Panc1 (cell line): Measurements from ENCODE around the gene PRRT4. TPM values are rescaled to one million over a fixed set of nuclear protein-coding genes. Genes with fewer than 3 reads are reported as not detected.

Source experiments
- ATAC-seq: fragments of 200-7000 bp; cut with Tn5 transposase; 2 replicates; pipeline ENCODE4 v1.9.1; 2020; ENCODE audit warnings: mild to moderate bottlenecking, moderate library complexity
- BruUV-seq: library from RNA; stranded (reverse); fragments of 400-500 nt; replicated peaks from 2 replicates; lab custom pipeline; 2021; lab: Mats Ljungman, UMichigan
- CTCF ChIA-PET: fragments of 300-600 bp; sonication (Branson Sonifier 250); formaldehyde crosslinking; loops from one replicate; lab custom pipeline; 2022; ENCODE audit warnings: antibody characterized with exemption; lab: Charles Lee
- POLR2A ChIA-PET: fragments of 300-600 bp; sonication (Branson Sonifier 250); formaldehyde crosslinking; loops from one replicate; lab custom pipeline; 2022; ENCODE audit warnings: antibody characterized with exemption; lab: Charles Lee
- DNase-seq: peaks from one replicate; pipeline ENCODE4 v3.0.0-alpha.2; 2010; ENCODE audit warnings: low read depth, low spot score
- H3K27ac ChIP-seq: 2 replicates; pipeline ENCODE4 v1.5.1; 2011; ENCODE audit warnings: mild to moderate bottlenecking, low read length, inconsistent platforms
- H3K27me3 ChIP-seq: fragments of 200-500 bp; sonication (Bioruptor generic); 2 replicates; pipeline ENCODE4 v1.6.0; 2014; ENCODE audit warnings: low read length, inconsistent platforms; ENCODE audit not compliant: control insufficient read depth, insufficient read depth
- H3K36me3 ChIP-seq: fragments of 200-500 bp; sonication (Bioruptor generic); 2 replicates; pipeline ENCODE4 v1.5.1; 2014; ENCODE audit warnings: inconsistent platforms, mild to moderate bottlenecking, low read length, moderate library complexity; ENCODE audit not compliant: control insufficient read depth, insufficient read depth
- H3K4me1 ChIP-seq: 2 replicates; pipeline ENCODE4 v1.5.1; 2011; ENCODE audit warnings: inconsistent platforms, mild to moderate bottlenecking, low read length, moderate library complexity; ENCODE audit not compliant: control insufficient read depth, insufficient read depth
- H3K4me3 ChIP-seq, 2 experiments: 2 replicates each; pipeline ENCODE4 v1.5.1; 2011 to 2012; ENCODE audit warnings: low read depth in 2 of 2, low read length in 2 of 2, mild to moderate bottlenecking in 2 of 2, inconsistent platforms in 1 of 2, moderate library complexity in 1 of 2
- H3K9me3 ChIP-seq: fragments of 200-500 bp; sonication (Bioruptor generic); 2 replicates; pipeline ENCODE4 v1.5.1; 2014; ENCODE audit warnings: low read depth, mild to moderate bottlenecking, inconsistent platforms, low read length, moderate library complexity; ENCODE audit not compliant: control insufficient read depth, insufficient read depth
- POLR2AphosphoS5 ChIP-seq: IDR thresholded peaks from 2 replicates; pipeline ENCODE4 v1.6.1; 2012; ENCODE audit warnings: mild to moderate bottlenecking, low read depth, low read length, moderate library complexity
- REST ChIP-seq, 2 experiments: IDR thresholded peaks; 2 replicates each; pipeline ENCODE4 v1.6.1; 2011 to 2012; ENCODE audit warnings: low read depth in 2 of 2, control low read depth in 1 of 2, low read length in 1 of 2, mild to moderate bottlenecking in 1 of 2, moderate library complexity in 1 of 2; ENCODE audit not compliant: insufficient read depth in 1 of 2
- SIN3A ChIP-seq: IDR thresholded peaks from 2 replicates; pipeline ENCODE4 v1.6.1; 2012; ENCODE audit warnings: low read depth, mild to moderate bottlenecking, low read length, moderate library complexity, borderline replicate concordance; ENCODE audit not compliant: insufficient read depth
- TCF7L2 ChIP-seq: IDR thresholded peaks from 2 replicates; pipeline ENCODE4 v1.6.1; 2011; ENCODE audit warnings: mild to moderate bottlenecking, low read depth, low read length, inconsistent platforms
- in situ Hi-C: cut with HindIII; loops from 2 replicates; pipeline ENCODE4 v1.10.0; 2016; ENCODE audit warnings: low sequenced_read_pairs, low pct_unique_long_range_greater_than_20kb
- intact Hi-C: fragments of 100-400 bp; cut with micrococcal nuclease; formaldehyde crosslinking; loops from one replicate; pipeline ENCODE4 v1.10.0; 2022; ENCODE audit not compliant: unreplicated experiment
- total RNA-seq: library from RNA; stranded (reverse); gene quantifications from one replicate; pipeline ENCODE4 v1.2.1, GENCODE V29; 2021; ENCODE audit not compliant: unreplicated experiment
- TF ChIP-seq, protein P1 (sequence below): fragments of 450-650 bp; IDR thresholded peaks from 2 replicates; pipeline ENCODE4 v1.5.1; 2017; ENCODE audit warnings: mild to moderate bottlenecking

Gene PRRT4
- total RNA-seq, 1 experiment from 2014 or later = 0.77 TPM

DNA sequence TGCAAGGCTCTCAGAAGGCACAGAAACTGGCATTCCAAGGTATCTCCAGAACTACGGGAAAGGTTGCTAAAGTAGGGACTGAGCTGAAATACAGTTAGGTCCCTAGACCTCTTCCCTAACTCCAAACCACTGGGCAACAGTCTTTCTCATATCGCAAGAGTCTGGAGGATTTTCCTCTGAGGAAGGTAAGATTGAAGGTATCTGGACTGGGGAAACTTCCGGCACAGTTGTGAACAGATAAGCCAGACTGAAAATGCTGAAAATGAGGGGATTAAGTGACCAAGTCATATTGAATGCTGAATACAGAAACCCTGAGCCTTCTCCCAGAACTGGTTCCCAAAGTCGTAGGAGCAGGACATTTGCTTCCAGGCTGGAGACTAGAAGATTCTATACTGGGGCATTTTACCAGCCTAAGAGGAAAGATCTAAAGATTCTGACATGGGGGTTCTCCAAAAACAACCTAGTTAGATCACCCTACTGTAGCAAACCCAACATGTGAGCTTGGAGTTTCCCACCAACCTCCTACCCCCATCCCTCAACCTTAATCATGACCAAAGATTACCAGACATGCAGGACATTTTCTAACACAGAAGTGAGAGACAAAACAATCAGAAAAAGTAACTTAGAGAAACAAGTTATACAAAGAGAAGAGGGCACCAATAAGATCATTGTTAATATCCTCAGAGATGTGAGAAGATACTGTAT, 2.8 kb upstream of the PRRT4 start:
- Histone ChIP-seq H3K36me3 (no peaks in the 10 kb centered on the region), H3K4me1 (no peaks in the 10 kb centered on the region; the same call in 1 of the 2 replicates), H3K9me3 (no peaks in the 10 kb centered on the region), H3K27ac (no peak overlapping the region), H3K27me3 (peaks cover 24% of the 10 kb centered on the region), H3K4me3 (no peak overlapping the region)
- ATAC-seq (no peak), DNase-seq (no peak)
- intact Hi-C loops = no loop called here
- POLR2A ChIA-PET = interaction anchor here (0.6 kb wide), 1 partner anchor 23 kb away, joined by 23 read pairs; no protein-coding TSS in a partner anchor
- CTCF ChIA-PET = no interaction called here
- BruUV-seq = no TSS peak
- no peak for TF ChIP-seq POLR2AphosphoS5
- TF ChIP-seq, protein P1, sequence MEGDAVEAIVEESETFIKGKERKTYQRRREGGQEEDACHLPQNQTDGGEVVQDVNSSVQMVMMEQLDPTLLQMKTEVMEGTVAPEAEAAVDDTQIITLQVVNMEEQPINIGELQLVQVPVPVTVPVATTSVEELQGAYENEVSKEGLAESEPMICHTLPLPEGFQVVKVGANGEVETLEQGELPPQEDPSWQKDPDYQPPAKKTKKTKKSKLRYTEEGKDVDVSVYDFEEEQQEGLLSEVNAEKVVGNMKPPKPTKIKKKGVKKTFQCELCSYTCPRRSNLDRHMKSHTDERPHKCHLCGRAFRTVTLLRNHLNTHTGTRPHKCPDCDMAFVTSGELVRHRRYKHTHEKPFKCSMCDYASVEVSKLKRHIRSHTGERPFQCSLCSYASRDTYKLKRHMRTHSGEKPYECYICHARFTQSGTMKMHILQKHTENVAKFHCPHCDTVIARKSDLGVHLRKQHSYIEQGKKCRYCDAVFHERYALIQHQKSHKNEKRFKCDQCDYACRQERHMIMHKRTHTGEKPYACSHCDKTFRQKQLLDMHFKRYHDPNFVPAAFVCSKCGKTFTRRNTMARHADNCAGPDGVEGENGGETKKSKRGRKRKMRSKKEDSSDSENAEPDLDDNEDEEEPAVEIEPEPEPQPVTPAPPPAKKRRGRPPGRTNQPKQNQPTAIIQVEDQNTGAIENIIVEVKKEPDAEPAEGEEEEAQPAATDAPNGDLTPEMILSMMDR = no peak
- TF ChIP-seq REST (IDR thresholded peaks at IDR 0.05; ENCODE audit: insufficient read depth in 1 of 2, low read depth in 2 of 2, low read length in 1 of 2) = no peak
- in situ Hi-C loops = no loop called here

DNA sequence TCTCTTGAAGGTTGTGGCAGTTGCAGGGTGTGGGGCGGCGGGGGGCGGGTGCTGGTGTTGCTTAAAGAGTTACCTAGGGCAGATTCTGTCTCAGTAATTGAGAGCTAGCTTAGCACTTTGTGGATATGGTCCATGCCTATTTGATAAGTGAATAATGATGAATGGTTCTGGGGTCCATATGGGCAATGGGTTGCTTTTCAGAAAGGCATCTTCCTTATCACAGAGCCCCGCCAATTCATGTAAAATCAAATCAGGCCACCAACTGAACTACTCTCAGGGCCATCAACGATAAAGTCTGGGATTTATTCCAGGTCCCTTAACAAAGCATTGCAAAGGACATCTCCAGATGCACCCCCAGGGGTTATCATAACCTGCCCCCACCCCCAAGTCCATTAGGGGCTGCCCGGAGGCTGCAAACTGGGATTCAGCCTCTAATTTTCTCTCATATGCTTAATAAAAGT, 1.8 kb upstream of the PRRT4 start:
- no TSS peak for BruUV-seq
- Histone ChIP-seq H3K27ac (no peak overlapping the region), H3K4me1 (no peaks in the 10 kb centered on the region; the same call in 1 of the 2 replicates), H3K36me3 (no peaks in the 10 kb centered on the region), H3K4me3 (no peak overlapping the region), H3K27me3 (peaks cover 24% of the 10 kb centered on the region), H3K9me3 (no peaks in the 10 kb centered on the region)
- intact Hi-C loops (no loop called here), in situ Hi-C loops (no loop called here)
- ChIA-PET POLR2A (no interaction called here), CTCF (no interaction called here)
- TF ChIP-seq TCF7L2 = no peak
- TF ChIP-seq REST (IDR thresholded peaks at IDR 0.05; ENCODE audit: insufficient read depth in 1 of 2, low read depth in 2 of 2, low read length in 1 of 2) = no peak
- no peak for TF ChIP-seq POLR2AphosphoS5
- TF ChIP-seq, protein P1 = no peak
- TF ChIP-seq SIN3A = no peak
- ATAC-seq (no peak), DNase-seq (no peak)
